ELF-1 (cell line): ENCODE results near the gene SAC3D1.
"Not testable (repeated sequence)": the region's sequence is repeated elsewhere in the genome, so short reads cannot be mapped to it uniquely, and the experiment has no call there.

Experiments
- DNase-seq: peaks from one replicate; pipeline ENCODE4 v3.0.0-alpha.2; 2016; ENCODE audit warnings: low read depth, low spot score

The SAC3D1 gene

DNA sequence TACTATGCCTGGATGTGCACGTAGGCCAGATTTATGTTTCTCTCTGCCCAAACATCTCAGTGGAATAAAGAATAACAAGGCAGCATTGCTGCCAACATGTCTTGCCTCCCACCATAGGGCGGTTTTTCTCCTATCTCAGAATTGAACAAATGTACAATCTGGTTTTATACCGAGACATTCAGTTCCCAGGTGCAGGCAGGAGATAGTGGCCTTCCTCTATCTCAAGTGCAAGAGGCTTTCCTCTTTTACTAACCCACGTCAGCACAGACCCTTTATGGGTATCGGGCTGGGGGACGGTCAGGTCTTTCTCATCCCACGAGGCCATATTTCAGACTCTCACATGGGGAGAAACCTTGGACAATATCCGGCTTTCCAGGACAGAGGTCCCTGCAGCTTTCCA is 17.5 kb upstream of the SAC3D1 start:
- not testable (repeated sequence) for DNase-seq

DNA sequence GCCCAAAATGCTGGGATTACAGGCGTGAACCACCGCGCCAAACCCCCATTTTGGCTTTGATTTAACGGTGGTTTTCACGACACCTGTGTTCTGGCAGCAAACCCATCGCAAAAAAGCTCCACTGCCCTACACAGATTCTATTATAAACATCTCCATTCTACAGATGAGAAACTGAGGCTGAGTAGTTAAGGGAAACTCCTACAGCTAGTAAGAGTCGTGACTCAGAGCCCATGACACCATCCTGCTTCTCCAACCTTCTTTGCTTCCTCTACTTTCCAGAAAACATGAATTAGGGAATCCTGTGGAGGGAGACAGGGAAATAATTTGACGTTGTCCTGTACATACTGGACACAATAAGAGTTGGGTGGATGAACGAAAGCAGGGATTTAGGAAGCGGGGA is 14.2 kb upstream of the SAC3D1 start:
- no peak for DNase-seq

DNA sequence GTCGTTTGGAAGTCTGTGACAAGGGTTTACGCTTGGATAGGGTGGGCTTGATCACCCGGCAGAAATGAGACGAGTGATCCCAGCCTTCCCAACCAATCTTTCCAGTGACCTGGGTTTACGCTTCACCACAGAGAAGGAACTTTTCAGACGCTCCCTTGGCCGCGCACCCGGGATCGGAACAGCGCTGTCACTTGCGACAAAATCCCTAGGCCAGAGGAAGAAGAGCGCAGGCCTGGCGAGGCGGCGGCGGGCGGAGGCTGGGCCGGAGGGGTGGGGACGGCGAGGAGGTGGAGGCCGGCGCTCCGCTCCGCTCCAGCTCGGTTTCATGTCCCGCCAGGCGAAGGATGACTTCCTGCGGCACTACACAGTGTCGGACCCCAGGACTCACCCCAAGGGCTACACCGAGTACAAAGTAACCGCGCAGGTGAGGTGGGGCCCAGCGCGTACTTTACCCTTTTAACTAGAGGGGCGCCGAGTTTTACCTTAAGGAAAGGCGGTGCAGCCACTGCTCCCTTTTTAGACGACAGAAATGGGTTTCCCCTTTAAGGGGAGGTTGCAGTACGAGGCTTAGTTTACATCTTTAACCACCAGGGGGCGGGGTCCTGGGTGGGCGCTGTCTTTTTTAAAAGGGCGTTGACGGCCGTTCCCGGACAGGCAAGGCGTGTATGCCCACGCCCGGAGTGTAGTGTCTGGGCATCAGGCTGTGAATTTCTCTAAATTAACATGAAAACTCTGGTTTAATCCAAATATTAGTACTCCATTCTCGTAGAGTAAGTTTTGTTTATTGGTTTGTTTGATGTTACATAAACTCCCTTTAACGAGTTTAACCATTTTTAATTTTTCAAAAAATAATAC is 13.6 kb upstream of the SAC3D1 start, which contains the start of gene SNX15:
Gene SNX15 (plus strand): TSS at position 227 of the 855 bp plus-strand sequence. CDS start 99 bp downstream, at position 326.
- peak; percentile 97 for DNase-seq

DNA sequence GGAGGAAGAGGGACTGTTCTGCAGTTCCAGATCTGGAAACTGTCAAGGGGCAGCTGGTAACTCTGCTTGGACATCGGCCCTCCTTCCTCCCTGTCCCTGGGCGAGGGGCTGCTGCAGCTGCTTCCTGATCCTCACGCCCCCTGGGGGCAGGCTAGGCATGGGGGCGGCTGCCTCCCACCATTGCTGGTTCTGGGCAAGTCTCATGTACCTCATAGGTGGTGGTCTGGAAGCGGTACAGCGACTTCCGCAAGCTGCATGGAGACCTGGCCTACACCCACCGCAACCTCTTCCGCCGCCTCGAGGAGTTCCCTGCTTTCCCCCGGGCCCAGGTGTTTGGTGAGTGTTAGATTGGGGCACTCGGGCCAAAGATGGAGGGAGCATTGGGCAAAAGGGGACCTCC is 8.8 kb upstream of the SAC3D1 start:
- DNase-seq, result peak; percentile 36

DNA sequence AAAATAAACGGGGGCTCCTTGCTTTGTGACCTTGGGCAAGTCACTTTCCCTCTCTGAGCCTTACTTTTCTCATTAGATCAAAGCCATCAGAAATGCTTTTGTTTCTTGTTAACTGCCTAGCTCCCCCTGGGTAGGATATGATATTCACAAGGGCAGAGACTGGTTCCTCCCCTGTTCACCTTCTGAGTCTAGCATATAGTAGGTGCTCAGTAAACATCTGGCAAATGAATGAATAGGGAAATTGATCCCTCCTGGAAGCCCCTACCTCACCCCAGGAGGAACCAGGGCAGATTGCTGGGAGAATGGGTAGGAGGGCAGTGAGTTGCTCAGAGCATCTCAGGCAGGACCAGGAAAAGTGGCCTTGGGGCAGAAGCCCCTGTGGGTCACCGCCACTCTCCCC is 6.6 kb upstream of the SAC3D1 start:
- DNase-seq, result no peak

DNA sequence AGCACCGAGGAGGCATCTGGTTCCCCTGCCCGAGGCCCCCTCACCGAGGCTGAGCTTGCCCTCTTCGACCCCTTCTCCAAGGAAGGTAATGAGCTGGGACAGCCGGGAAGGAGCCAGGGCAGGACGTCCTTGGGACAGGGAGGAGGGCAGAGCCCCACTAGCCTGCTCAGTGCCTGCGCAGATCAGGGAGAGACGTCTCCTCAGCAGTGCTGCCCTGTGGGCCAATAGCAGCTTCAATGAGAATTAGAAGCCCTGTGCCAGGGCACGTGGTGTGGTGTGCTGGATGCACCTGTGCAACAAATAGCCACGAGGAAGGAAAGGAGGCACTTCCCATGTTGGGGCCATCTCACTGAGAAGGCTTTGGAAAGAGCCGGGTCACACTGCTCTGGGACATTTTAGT is 5.4 kb upstream of the SAC3D1 start:
- DNase-seq, result no peak

DNA sequence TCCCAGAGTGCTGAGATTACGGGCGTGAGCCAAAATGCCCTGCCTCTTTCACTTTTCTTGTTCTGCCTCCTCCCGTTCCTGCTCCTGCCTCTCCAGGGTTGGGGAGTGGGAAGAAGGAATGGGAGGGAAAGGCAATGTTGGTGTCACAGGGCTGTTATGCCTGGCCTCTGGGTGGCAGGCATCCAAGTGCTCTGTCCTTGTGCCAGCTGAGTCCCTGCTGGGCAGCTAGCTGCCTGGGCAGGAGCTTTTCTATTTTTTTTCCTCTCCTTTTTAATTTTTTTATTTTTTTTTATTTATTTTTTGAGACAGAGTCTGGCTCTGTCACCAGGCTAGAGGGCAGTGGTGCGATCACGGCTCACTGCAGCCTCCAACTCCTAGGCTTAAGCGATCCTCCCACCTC is 4.1 kb upstream of the SAC3D1 start:
- DNase-seq, result no peak

DNA sequence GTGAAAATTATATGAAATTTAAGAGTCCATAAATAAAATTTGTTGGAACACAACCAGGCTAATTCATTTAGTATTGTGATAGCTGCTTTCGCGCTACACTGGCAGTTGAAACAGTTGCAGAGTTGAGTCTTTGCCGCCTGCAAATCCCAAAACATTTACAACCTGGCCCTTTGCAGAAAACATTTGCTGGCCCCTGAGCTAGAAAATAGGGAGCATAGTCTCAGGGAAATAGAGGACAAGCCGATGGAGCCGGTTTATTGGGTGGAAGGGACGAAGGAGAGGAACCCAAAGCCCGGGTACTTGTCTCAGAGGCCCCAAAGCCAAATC is 527 bp upstream of the SAC3D1 start:
- no peak for DNase-seq

DNA sequence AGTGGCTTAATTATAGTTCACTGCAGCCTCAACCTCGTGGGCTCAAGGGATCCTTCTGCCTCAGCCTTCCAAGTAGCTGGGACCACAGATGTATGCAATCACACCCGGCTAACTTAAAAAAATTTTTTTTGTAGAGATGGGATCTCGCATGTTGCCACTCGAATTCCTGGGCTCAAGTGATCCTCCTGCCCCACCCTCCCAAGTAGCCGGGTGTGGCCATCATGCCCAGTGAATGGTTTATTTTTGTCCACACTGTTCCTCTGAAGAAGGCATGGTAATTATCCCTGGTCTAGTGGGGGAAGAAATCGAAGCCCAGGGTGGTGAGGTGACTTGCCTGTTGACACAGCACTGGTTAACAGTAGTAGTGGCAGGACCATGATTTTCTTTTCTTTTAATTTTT is 1.9 kb downstream of the SAC3D1 start:
- no peak for DNase-seq

DNA sequence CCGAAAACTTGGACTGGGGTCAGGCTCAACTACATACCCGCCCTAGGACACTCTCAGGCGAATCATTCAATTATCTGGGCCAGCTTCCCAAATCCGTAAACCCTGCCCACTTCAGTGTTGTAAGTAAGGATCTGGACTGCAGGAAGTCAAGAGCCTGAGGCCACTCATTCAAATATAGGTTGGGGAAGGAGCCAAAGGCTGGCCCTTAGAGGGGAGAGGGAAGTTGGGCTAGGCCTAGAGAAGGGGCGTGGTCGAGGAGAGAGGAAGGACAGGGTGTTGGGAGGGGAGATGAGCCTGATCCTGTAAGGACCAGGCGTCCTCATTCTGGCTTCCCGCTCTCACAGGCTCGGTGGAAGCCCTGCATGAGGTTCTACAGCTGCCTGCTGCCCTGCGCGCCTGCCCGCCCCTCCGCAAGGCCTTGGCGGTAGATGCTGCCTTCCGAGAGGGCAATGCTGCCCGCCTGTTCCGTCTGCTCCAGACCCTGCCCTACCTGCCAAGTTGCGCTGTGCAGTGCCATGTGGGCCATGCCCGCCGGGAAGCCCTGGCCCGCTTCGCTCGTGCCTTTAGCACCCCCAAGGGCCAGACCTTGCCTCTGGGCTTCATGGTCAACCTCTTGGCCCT is 3.0 kb downstream of the SAC3D1 start:
- DNase-seq, result peak; percentile 61

DNA sequence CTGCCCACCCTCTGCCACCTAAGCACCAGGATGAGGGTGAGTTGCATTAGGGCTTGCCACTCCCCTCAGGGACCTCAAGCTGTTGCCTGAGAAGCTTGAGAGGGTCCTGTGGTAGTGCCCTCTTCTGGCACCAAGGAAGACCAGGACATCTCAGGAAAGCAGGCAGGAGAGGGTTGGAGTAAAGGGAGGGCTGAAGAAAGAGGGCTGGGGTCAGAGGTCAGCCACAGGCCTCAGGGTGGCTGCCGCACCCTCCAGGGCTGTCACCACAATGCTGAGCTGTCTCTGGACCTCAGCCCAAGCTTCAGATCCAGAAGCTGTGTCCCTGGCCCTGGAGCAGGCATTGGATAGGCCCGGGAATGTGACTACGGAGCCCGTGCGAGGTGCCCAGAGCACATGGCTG is 4.1 kb downstream of the SAC3D1 start:
- DNase-seq, result no peak

DNA sequence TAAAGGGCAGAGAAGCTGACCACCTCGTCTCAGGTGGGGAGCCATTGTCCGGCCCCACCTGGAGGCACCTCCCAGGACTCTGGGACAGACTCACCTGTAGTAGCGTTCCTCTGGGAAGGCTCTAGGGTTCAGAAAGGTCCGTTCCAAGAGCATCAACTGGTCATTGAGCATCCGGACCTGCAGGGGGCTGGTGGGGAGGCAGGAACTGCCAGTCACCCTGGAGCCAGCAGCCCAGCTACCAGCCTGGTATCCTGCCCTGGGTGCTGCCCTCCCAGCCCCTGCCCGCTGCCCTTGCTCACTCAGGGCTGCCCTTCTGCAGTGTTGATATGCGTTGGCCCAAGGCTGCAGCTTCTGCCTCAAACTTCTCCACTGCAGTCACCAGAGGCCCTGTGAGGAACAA is 4.7 kb downstream of the SAC3D1 start:
- DNase-seq, result no peak

DNA sequence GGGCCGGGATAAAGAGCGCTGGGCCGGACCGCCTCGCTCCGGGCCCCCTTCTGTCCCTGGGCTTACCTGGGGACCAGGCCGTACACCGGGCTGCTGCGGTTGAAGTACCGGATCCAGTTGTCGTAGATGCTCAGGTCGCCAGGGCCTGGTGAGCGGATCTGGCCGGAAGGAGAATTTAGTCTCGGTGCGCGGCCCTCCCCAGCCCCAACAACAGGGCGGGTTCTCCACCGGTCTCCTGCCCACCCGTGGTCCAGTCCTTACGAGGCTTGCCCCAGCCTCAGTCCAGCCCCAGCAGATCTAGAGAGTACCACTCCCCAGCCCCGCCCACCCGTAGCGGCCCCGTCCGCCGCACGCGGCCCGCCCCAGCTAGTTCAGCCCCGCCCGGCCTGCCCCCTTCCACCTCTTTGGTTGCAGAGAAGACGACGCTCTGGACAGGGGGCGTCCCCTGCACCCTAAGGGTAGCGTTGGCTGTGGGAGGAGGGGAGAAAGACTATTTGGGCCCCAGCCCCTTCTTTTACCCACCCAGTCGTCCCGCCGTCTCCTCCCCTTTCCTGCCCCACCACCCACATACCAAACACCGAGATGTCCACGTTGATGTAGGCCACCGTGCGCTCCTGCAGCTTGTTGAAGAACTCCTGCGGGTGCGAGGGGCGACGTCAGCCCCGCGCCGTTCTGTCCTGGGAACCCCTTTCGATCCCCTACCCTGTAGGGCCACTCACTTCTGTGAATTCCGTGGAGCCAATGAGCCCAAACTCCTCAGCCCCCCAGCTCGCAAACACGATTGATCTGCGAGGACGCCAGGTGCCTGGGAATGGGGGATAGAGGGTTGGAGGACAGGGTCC is 6.8 kb downstream of the SAC3D1 start:
- DNase-seq, result no peak

DNA sequence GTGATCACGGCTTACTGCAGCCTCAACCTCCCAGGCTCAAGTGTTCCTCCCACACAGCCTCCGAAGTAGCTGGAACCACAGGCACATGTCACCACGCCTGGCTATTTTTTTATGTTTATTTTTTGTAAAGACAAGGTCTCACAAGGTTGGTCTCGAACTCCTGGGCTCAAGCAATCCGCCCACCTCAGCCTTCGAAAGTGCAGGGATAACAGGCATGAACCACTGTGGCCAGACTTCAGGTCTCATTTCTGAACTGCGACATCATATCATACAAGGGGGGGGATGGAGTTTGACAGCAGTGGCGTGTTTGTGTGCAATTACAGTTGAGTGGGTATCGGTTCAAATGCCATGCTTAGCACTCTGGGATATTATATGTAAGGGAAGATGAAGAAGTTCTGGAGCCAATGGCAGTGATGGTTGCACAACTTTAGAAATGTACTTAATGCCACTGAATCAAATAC is 10.4 kb downstream of the SAC3D1 start:
- no peak for DNase-seq

DNA sequence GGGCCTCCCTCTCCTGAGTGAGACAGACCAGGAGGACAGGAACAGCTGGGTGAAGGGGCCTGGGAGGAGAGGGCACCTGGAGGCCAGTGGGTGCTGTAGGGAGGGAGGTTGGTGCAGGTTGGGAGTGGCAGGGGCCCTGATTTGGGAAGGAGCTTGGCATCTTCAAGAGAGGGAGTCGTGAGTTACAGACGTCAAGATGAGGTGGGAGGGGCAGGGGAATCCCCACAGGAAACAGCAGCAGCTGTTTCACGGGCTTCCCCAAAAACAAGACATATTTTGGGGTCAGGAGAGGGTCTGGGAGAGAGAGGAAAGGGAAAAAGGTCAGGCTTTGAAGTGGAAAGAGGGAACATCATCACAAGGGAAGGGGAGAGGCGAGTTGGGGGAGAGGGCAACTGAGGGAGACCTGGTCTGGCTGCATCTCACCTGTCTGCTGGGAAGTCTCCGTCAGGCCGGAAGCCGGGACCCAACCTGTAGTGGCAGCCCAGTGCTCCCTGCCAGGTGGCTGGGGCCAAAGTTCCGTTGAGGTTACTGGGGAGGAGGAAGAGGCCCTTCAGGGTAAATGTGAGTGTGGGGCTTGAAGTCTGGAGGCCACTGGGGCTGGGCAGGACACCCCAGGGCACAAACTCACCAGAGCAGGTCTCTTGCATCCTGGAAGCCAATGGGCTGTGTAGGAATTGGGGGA is 13.0 kb downstream of the SAC3D1 start:
- no peak for DNase-seq

DNA sequence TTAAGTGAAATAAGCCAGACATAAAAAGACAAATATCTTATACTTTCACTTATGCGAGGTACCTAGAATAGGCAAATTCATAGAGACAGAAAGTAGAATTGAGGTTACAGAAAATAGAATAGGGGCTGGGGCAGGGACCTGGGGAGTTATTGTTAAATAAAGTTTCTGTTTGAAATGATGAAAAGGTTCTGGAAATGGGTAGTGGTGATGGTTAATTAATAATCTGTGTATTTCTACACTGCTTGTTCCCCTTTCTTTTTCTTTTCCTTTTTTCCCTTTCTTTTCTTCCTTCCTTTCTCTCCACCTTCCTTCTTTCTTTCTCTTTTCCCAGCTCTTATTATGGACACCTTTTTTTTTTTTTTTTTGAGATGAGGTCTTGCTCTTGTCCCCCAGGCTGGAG is 14.5 kb downstream of the SAC3D1 start:
- no peak for DNase-seq

DNA sequence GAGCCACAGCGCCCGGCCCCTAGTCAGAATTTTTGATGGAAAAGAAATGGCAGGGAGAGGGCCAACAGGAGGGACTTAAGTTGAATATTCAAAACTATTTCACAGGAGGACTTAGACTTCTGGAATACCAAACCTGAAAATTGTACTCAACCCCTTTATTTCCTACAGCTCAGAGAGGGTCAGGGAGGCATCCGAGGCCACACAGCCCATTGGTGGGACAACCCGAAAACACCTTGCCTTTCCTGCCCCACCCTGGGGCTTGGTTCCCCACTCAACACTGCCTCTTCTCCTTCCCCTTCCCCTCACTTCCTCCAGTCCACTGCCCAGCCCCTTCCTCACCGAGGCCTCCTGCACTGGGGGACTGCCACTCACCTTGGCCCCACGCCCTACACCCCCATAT is 16.0 kb downstream of the SAC3D1 start:
- no peak for DNase-seq

DNA sequence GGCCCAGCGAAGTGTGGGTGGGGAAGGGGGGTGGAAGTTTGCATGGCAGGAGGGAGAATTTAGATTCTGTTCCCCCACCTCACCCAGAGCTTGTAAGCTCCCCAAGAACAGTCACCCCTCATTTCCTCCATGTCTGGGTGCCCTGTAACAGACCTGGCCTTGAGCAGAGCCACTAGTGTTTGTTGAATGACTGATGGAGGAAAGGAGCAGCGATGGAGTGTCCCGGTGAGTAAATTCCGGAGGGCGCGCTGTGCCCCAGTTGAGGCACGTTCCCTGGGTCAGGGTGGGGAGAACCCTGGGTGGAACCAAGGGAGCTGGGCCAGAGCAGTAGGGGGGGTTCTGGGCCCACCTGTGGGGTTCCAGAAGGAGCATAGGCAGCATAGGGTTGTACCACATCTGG is 16.5 kb downstream of the SAC3D1 start:
- DNase-seq, result no peak

DNA sequence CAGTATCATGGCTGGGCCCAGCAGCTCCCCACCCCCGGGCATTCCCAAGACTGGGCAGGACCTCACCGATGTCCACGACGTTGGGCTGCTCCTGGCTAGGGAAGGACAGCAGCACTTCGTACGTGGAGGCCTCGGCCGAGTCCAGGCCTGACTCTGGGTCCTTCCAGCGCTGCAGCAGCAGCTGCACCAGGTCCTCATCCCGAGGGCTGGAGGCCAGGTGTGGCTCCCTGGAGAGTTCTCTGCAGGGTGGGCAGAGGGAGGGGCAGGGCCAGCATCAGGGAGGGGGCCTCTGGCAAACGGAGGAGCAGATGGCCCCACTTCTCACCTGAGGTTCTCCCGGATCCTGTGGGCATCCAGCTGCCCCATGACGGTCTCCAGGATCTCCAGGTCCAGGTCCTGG is 17.0 kb downstream of the SAC3D1 start:
- no peak for DNase-seq

DNA sequence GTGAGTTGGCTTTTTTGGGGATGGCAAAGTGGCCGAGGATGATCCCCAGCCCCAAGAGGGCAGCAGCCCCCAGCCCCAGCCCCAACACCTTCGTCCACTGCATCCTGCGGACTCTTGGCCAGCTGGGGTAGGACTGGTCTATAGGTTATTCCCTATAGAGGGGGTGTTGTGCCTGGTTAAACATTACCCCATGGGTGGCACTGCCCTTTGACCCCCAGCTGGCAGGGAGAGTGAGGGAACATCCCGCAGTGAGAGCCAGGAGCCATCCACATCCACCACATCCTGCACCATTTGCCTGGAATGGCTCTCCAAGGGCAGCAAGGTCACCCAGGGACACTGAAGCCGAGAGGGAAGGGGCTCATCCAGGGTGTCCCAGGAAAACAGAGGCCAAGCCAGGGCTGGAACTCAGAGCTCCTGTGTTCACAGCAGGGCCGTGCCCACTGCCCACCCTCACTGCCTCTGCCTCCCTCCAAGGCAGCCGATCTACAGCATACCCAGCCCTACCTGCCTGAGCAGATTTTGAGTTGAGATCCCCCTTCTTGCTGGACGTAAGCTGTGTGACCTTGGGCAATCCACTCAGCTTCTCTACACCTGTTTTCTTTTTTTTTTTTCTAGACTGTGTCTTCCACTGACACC is 17.5 kb downstream of the SAC3D1 start, which contains the start of gene NAALADL1:
Gene NAALADL1 (minus strand): TSS at position 135 of the 636 bp plus-strand sequence. CDS start 32 bp downstream, at position 103.
- no peak for DNase-seq

DNA sequence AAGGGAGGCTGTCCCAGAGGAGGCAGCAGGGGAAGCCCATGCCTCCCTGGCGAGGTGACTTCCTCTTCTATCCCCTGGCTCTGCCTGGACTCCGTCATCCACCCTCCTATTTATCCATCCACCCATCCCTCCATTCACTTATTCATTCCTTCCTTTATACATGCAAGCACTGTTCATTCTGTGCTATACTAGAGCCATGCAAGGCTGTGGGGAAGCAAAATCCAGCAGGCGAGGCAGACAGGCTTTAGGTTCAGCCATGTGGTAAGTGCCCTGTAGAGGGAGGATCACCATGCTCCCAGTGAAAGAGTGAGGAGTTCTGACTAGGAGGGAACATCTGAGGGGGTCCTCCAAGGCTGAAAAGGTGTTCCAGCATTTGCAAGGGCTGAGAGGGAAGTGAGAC is 18.5 kb downstream of the SAC3D1 start:
- DNase-seq, result no peak
